Hippocampal formation (tissue), 2 donors: ENCODE data around the gene VTI1A.
"Not testable (repeated sequence)": the region's sequence is repeated elsewhere in the genome, so short reads cannot be mapped to it uniquely, and the experiment has no call there.

Experiments used
- DNase-seq, 2 donors: peaks; one replicate each; lab custom pipeline; 2025; lab: John Stamatoyannopoulos, UW

Gene VTI1A

DNA sequence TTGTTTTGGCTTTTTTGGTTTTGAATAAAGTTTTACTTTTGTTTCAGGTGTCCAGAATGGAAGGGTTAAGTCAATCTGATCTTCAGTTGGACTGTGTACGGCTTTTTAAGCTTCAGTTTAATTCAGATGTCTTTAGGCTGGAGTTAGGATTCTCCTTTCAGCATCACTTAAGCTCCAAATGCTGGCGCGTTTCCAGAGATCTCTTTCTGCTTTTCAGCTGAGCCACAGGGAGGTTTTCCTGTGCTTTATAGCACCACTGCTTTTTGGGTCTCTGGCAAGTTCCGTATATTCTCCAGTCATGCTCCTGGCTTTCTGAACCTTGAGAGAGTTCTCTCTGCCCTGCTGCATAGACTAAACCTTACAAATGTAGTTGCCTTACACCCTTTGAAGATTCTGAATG is 60.0 kb downstream of the VTI1A start:
- DNase-seq, result no peak

DNA sequence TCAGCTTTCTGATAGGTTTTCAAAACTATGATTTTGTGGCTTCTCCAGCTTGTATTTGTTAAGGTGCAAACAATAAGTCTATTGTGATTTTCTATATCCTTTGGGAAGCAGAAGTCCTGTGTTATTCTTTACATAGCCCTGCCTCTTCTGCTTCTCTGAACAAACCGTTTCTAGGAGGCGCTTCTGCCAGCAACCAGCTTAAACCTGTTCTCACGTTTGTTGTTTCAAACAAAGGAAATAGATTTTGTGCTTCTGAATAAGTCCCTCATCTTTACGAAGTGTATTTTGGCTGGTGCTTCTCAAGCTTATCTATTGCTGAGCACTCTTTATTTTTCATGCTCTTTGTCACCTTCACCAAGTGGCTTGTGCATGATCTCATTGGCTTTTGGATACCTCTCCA is 61.0 kb downstream of the VTI1A start:
- DNase-seq, result no peak

- DNase-seq, result no peak
Observed at GRCh38 chr10:112509558-112510291, 62.7 kb downstream of the VTI1A start.

DNA sequence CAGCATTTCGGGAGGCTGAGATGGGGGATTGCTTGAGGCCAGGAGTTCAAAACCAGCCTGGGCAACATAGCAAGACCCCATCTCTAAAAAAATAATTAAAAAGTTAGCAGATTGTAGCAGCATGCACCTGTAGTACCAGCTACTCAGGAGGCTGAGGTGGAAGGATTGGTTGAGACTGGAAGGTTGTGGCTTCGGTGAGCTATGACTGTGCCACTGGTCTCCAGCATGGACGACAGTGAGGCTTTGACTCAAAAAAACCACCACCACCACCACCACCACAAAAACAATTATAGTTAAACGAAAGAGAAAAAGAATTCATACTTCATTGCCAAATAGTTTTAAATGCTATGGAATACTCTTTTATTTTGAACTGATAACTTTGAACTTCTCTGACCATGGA is 63.4 kb downstream of the VTI1A start:
- no peak for DNase-seq

DNA sequence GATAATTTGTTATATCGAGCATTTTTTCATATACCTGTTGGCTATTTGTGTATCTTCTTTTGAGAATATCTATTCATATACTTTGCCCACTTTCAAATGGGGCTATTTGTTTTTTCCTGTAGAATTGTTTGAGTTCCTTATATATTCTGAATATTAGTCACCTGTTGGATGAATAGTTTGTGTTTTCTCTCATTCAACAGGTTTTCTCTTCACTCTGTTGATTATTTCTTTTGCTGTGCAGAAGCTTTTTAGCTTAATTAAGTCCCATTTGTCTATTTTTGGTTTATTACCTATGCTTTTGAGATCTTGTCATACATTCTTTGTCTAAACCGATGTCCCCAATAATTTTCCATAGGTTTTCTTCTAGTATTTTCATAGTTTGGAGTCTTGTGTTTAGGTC is 65.3 kb downstream of the VTI1A start:
- no peak for DNase-seq

- no peak for DNase-seq
Observed at GRCh38 chr10:112515126-112515525, 68.1 kb downstream of the VTI1A start.

DNA sequence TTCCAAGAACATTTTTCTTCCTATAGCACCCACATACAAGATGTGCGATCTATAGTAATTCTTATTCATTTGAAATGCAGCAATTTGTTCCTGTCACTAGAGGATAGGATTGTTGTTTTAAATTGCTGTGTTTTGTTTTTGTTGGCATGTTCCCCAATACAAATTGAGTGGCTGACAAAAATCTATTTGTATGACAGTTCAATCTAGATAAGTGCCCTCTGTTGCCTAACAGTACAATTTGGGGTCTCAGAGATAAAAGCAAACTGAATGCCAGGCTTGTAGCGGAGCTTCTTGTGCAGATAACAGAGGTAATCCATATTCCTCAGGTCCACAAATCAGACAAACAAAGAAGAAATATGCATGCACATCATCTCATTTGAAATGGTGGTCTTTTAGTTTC is 68.8 kb downstream of the VTI1A start:
- no peak for DNase-seq

GRCh38 chr10:112517451-112517862 is 70.4 kb downstream of the VTI1A start:
- no peak for DNase-seq

GRCh38 chr10:112519133-112519761 is 72.2 kb downstream of the VTI1A start:
- no peak for DNase-seq

DNA sequence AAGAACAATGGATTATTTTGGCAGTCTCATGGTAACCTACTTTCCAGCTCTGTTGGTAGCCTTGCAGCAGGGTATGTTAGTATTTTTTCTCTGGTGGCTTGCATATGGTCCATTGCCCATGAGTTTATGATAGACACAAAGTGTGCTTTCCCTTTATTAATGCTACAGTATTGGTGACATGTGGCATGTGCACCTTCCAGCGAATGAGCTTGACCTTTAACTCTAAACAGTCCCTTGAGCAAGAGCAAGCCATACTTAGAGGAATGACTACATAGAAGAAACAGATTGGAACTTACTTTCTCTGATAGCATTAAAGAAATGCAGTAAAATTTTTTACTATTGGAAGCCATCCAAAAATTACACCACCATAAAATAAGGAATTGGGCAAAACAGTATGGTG is 73.9 kb downstream of the VTI1A start:
- no peak for DNase-seq

DNA sequence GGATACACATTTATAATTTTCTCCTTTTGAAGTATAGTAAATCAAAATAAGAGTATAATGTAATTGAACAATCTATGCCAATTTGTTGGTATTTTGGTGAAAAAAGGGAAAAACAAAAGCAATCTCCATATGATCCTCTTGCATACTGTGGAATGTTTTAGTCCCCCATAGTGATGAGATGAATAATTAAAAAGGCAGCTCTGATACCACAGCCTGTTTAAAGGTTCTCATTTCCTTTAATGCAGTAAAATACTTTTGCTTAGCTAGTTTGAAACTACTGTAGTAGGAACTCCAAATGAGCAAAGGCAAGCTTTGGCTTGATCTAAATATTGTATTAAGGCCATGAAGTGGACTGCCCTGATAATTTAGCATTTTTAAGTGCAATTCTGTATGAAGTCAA is 77.6 kb downstream of the VTI1A start:
- DNase-seq, result no peak

DNA sequence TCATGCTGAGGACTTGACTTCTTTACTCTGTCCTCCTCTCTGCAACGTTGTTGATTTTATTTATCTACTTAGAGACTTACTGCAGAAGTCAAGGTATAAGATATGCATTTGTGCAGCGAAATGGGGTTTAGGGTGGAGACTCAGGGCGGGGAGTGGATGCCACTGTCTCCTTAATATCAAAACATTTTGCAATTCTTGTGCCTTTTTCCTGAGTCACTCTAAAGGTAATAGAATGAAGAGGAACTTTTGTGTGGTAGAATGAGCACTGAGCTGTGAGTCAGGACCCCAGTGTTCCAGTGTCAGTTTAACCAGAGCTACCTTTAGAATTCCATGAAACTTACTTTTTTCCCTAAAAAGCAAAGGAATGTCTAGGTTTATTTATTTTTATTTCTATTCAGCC is 78.2 kb downstream of the VTI1A start:
- no peak for DNase-seq

DNA sequence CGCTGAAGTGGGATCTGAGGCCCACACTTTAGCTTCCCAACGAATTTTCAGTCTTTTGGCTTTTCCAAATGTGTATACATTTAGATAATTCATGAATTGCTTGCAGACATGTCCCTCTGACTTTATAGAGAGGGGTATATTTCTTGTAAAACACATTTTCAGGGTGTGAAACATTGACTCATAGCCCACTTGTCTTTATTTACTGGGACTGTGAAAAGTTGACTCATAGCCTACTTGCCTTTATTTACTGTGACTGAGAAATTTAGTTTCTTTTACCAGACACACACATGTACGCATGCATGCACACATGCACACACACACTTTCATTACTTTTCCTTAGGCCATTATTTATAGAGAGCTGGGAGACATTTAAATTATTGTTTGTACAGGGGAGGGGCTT is 79.1 kb downstream of the VTI1A start:
- no peak for DNase-seq

GRCh38 chr10:112526906-112527305 is 79.9 kb downstream of the VTI1A start:
- DNase-seq, result no peak

DNA sequence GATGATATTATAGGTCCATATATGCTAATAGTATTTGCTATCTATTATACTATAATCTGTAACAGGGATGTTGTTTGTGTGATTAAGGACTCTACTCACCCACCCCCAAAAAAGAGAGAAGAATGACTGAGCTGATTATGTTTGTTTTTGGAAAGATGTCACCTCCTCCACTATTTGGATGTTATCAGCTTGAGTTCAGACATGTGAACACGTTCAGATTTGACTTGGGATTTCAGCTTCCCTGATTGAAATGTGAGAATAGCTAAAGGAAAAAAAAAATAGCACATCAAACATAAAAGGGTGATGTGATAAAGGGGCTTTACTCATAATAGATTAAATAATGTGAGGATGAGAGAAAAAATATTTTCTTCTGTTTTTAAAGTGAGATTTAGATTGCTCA is 81.2 kb downstream of the VTI1A start:
- no peak for DNase-seq

- DNase-seq, result no peak
Observed at GRCh38 chr10:112531421-112531820, 84.4 kb downstream of the VTI1A start.

- DNase-seq, result no peak
Observed at GRCh38 chr10:112532189-112532588, 85.2 kb downstream of the VTI1A start.

DNA sequence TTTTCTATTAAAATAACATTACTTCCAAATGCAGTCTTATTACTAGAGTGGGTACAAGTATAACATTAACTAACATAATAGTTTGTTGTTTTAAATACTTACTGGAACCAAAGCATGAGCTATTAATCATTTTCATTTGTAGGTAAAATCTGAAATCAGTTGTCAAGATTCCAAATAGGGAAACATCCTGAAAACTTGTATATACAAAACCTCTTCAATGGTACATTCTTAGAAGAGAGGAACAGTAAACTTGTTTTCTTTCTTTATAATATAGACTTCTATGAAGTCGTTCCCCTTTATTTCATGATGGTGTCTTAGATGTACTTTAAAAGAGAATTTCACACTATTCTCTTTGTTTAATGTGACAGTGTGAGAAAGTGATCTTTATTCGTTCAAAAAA is 85.9 kb downstream of the VTI1A start:
- no peak for DNase-seq

- DNase-seq, result no peak
Observed at GRCh38 chr10:112533916-112534315, 86.9 kb downstream of the VTI1A start.

DNA sequence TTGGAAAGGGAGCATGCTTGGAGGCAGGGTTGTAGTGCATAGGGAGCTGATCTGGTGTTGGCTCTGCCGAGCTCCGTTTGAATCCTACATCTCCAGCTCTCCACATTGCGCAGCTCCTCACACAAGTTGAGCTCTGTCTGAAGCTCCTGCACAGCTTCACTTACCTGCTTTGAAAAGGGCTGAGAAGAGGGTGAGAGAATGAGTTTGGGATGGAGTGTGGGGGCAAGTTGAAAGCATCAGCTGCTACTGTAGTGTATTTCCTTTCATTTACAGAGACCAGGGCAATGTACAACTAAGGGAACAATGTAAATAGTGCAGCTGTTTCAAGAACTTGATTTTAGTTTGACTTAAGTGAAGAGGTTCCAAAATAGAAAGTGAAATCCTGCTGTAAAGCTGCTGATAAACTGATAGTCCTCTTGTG is 88.5 kb downstream of the VTI1A start:
- no peak for DNase-seq

- no peak for DNase-seq
Observed at GRCh38 chr10:112536663-112537062, 89.6 kb downstream of the VTI1A start.

DNA sequence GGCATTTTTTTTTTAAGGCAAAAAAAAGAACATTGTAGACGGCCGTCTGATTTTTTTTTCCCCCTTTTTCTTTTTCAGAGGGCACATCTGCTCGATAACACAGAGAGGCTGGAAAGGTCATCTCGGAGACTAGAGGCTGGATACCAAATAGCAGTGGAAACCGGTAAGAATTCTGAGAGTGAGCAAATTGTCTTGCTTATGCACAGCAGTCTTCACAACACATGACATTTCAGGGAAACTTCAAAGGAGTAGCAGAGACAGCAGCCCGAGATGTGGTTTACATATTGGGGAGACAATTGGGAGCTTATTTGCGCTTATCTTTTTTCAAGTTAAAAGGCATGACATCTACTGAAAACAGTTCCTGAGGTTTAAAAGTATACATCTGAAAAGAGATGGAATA is 91.2 kb downstream of the VTI1A start:
- DNase-seq, result no peak

DNA sequence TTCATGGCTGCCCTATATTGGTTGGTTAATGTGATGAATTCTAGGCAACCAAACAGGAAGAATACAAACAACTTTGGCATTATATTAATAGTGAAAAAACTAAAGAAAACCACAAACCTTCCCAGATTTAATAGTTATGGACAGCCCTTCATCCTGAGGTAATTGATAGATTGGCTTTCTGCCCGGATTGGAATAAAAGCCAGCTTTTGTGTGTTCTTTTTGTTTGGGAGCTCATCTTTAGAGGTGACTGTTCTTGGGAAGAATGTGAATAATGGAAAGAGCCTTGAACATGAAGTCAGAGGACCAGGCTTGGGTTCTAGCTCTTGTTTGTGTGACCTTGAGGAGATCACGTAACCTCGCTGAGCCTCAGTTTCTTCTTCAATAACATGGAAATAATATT is 92.3 kb downstream of the VTI1A start:
- DNase-seq, result no peak

GRCh38 chr10:112542823-112543222 is 95.8 kb downstream of the VTI1A start:
- not testable (repeated sequence) for DNase-seq
